Measurements from ENCODE around the gene DNAH1.

The DNAH1 gene

GRCh38 chr3:52352566-52352965 lies 36.4 kb downstream of the DNAH1 start:
- Mint-ChIP-seq H3K36me3 (peaks cover 46% of the 10 kb centered on the region), H3K27ac (no peak overlapping the region), H3K27me3 (no peaks in the 10 kb centered on the region), H3K4me3 (no peak overlapping the region), H3K4me1 (peaks cover 16% of the 10 kb centered on the region), H3K9me3 (no peaks in the 10 kb centered on the region)
- no peak for ATAC-seq

- no peak overlapping the region for H3K27ac Mint-ChIP-seq
- no peak overlapping the region for H3K4me3 Mint-ChIP-seq
- no peaks in the 10 kb centered on the region for H3K9me3 Mint-ChIP-seq
- no peak for ATAC-seq
- no peaks in the 10 kb centered on the region for H3K27me3 Mint-ChIP-seq
- peaks cover 16% of the 10 kb centered on the region for H3K4me1 Mint-ChIP-seq
- peaks cover 47% of the 10 kb centered on the region for H3K36me3 Mint-ChIP-seq
Measured at GRCh38 chr3:52353291-52353855, 37.3 kb downstream of the DNAH1 start.

- Mint-ChIP-seq H3K4me3 (no peak overlapping the region), H3K27ac (no peak overlapping the region), H3K9me3 (no peaks in the 10 kb centered on the region), H3K27me3 (no peaks in the 10 kb centered on the region), H3K36me3 (peaks cover 45% of the 10 kb centered on the region), H3K4me1 (peaks cover 14% of the 10 kb centered on the region)
- no peak for ATAC-seq
Measured at GRCh38 chr3:52354676-52355075, 38.6 kb downstream of the DNAH1 start.

GRCh38 chr3:52355526-52355925 lies 39.4 kb downstream of the DNAH1 start:
- Mint-ChIP-seq H3K27ac (no peak overlapping the region), H3K36me3 (peaks cover 41% of the 10 kb centered on the region)

GRCh38 chr3:52356126-52356525 lies 40.0 kb downstream of the DNAH1 start:
- Mint-ChIP-seq H3K4me1 (peaks cover 9% of the 10 kb centered on the region), H3K9me3 (no peaks in the 10 kb centered on the region), H3K27me3 (no peaks in the 10 kb centered on the region), H3K27ac (no peak overlapping the region), H3K36me3 (peaks cover 41% of the 10 kb centered on the region), H3K4me3 (no peak overlapping the region)
- ATAC-seq: no peak

More at GRCh38 chr3:52355526-52355925, 39.4 kb downstream of the DNAH1 start:
- Mint-ChIP-seq H3K4me1 (peaks cover 9% of the 10 kb centered on the region), H3K4me3 (no peak overlapping the region), H3K9me3 (no peaks in the 10 kb centered on the region), H3K27me3 (no peaks in the 10 kb centered on the region)
- ATAC-seq: no peak

GRCh38 chr3:52357151-52358080 lies 41.3 kb downstream of the DNAH1 start:
- no peak for ATAC-seq
- H3K4me1 Mint-ChIP-seq: no peaks in the 10 kb centered on the region

GRCh38 chr3:52358362-52358940 lies 42.3 kb downstream of the DNAH1 start:
- Mint-ChIP-seq H3K4me3 (no peak overlapping the region), H3K27ac (no peak overlapping the region), H3K9me3 (no peaks in the 10 kb centered on the region), H3K36me3 (peaks cover 26% of the 10 kb centered on the region), H3K27me3 (no peaks in the 10 kb centered on the region), H3K4me1 (no peaks in the 10 kb centered on the region)
- no peak for ATAC-seq

More at GRCh38 chr3:52357151-52358080, 41.3 kb downstream of the DNAH1 start:
- Mint-ChIP-seq H3K9me3 (no peaks in the 10 kb centered on the region), H3K27ac (no peak overlapping the region), H3K27me3 (no peaks in the 10 kb centered on the region), H3K36me3 (peaks cover 35% of the 10 kb centered on the region), H3K4me3 (no peak overlapping the region)

GRCh38 chr3:52359116-52359855 lies 43.2 kb downstream of the DNAH1 start:
- ATAC-seq: no peak
- Mint-ChIP-seq H3K4me3 (no peak overlapping the region), H3K27ac (no peak overlapping the region), H3K9me3 (no peaks in the 10 kb centered on the region), H3K4me1 (no peaks in the 10 kb centered on the region), H3K27me3 (no peaks in the 10 kb centered on the region), H3K36me3 (peaks cover 35% of the 10 kb centered on the region)

GRCh38 chr3:52361011-52361410 lies 44.9 kb downstream of the DNAH1 start:
- Mint-ChIP-seq H3K36me3 (peaks cover 37% of the 10 kb centered on the region), H3K4me3 (no peak overlapping the region), H3K27me3 (no peaks in the 10 kb centered on the region), H3K4me1 (no peaks in the 10 kb centered on the region), H3K9me3 (no peaks in the 10 kb centered on the region), H3K27ac (no peak overlapping the region)
- no peak for ATAC-seq

GRCh38 chr3:52361454-52361853 lies 45.3 kb downstream of the DNAH1 start:
- no peak for ATAC-seq
- Mint-ChIP-seq H3K4me3 (no peak overlapping the region), H3K9me3 (no peaks in the 10 kb centered on the region), H3K4me1 (no peaks in the 10 kb centered on the region), H3K36me3 (peaks cover 38% of the 10 kb centered on the region), H3K27me3 (no peaks in the 10 kb centered on the region), H3K27ac (no peak overlapping the region)

- Mint-ChIP-seq H3K27me3 (no peaks in the 10 kb centered on the region), H3K9me3 (no peaks in the 10 kb centered on the region), H3K36me3 (peaks cover 38% of the 10 kb centered on the region), H3K4me3 (no peak overlapping the region), H3K27ac (no peak overlapping the region), H3K4me1 (no peaks in the 10 kb centered on the region)
- ATAC-seq: no peak
Measured at GRCh38 chr3:52361898-52362297, 45.8 kb downstream of the DNAH1 start.

GRCh38 chr3:52364322-52365035 lies 48.4 kb downstream of the DNAH1 start:
- ATAC-seq: no peak
- Mint-ChIP-seq H3K9me3 (no peaks in the 10 kb centered on the region), H3K4me3 (no peak overlapping the region), H3K36me3 (peaks cover 35% of the 10 kb centered on the region), H3K27me3 (no peaks in the 10 kb centered on the region), H3K27ac (no peak overlapping the region), H3K4me1 (no peaks in the 10 kb centered on the region)

GRCh38 chr3:52366527-52366926 lies 50.4 kb downstream of the DNAH1 start:
- H3K4me1 Mint-ChIP-seq: no peaks in the 10 kb centered on the region
- H3K27ac Mint-ChIP-seq: no peak overlapping the region
- no peak overlapping the region for H3K4me3 Mint-ChIP-seq
- no peak for ATAC-seq
- peaks cover 35% of the 10 kb centered on the region for H3K36me3 Mint-ChIP-seq
- no peaks in the 10 kb centered on the region for H3K27me3 Mint-ChIP-seq
- no peaks in the 10 kb centered on the region for H3K9me3 Mint-ChIP-seq

- H3K4me3 Mint-ChIP-seq: no peak overlapping the region
- peaks cover 14% of the 10 kb centered on the region for H3K4me1 Mint-ChIP-seq
- ATAC-seq: no peak
- H3K27ac Mint-ChIP-seq: no peak overlapping the region
- H3K9me3 Mint-ChIP-seq: no peaks in the 10 kb centered on the region
- peaks cover 35% of the 10 kb centered on the region for H3K36me3 Mint-ChIP-seq
- H3K27me3 Mint-ChIP-seq: no peaks in the 10 kb centered on the region
Measured at GRCh38 chr3:52367891-52368880, 52.1 kb downstream of the DNAH1 start.
